Measurements from ENCODE around the gene PHACTR2. TPM values are rescaled to one million over a fixed set of nuclear protein-coding genes. Genes with fewer than 3 reads are reported as not detected.
A peak's percentile ranks its signal among the peaks of the same experiment; 100 is the strongest.
"Not testable (repeated sequence)": the region's sequence is repeated elsewhere in the genome, so short reads cannot be mapped to it uniquely, and the experiment has no call there.

PHACTR2 gene
- 10 to 100 TPM; 53.8 to 72.6 TPM for total RNA-seq
- long read RNA-seq, donor 1, full-length matches to known transcripts = 5 of 19 reads
- long read RNA-seq, donor 1, partial matches to known transcripts = 10 of 19 reads
- long read RNA-seq, donor 1, other reads (novel, unspliced or antisense) = 4 of 19 reads
- long read RNA-seq, donor 2, full-length matches to known transcripts = 43 of 141 reads
- long read RNA-seq, donor 2, partial matches to known transcripts = 86 of 141 reads
- long read RNA-seq, donor 2, other reads (novel, unspliced or antisense) = 12 of 141 reads

GRCh38 chr6:143677891-143678791 lies at the start of gene PHACTR2:
TSS of gene PHACTR2 (plus strand) at chr6:143677965. CDS start at chr6:143678164, 199 bp downstream.
- intact Hi-C loops (cut with DNase I) = loop anchor here in 1 of 2 donors (10.0 kb wide), 1 partner anchor 93 kb away; no protein-coding TSS in a partner anchor
- peak; percentile 91 for DNase-seq (ENCODE audit: low spot score)

GRCh38 chr6:143629104-143630080 lies 48.4 kb upstream of the PHACTR2 start:
- intact Hi-C loops (cut with DNase I) = no loop called here

GRCh38 chr6:143631196-143631595 lies 46.6 kb upstream of the PHACTR2 start:
- DNase-seq (ENCODE audit: low spot score); intact Hi-C loops (cut with DNase I): not testable (repeated sequence)

More at GRCh38 chr6:143629104-143630080, 48.4 kb upstream of the PHACTR2 start:
- no peak for DNase-seq (ENCODE audit: low spot score)

- DNase-seq (ENCODE audit: low spot score) = no peak
- intact Hi-C loops (cut with DNase I) = no loop called here
Observed at GRCh38 chr6:143632894-143633293, 44.9 kb upstream of the PHACTR2 start.

- intact Hi-C loops (cut with DNase I) = no loop called here
- no peak for DNase-seq (ENCODE audit: low spot score)
Observed at GRCh38 chr6:143634486-143634885, 43.3 kb upstream of the PHACTR2 start.

- intact Hi-C loops (cut with DNase I) = no loop called here
Observed at GRCh38 chr6:143637691-143638090, 40.1 kb upstream of the PHACTR2 start.

GRCh38 chr6:143642403-143642802 lies 35.4 kb upstream of the PHACTR2 start:
- no peak for DNase-seq (ENCODE audit: low spot score)
- intact Hi-C loops (cut with DNase I) = no loop called here

More at GRCh38 chr6:143637691-143638090, 40.1 kb upstream of the PHACTR2 start:
- no peak for DNase-seq (ENCODE audit: low spot score)

- no peak for DNase-seq (ENCODE audit: low spot score)
- intact Hi-C loops (cut with DNase I) = no loop called here
Observed at GRCh38 chr6:143647191-143647590, 30.6 kb upstream of the PHACTR2 start.

- intact Hi-C loops (cut with DNase I) = no loop called here
- DNase-seq (ENCODE audit: low spot score) = no peak
Observed at GRCh38 chr6:143647732-143648131, 30.0 kb upstream of the PHACTR2 start.

GRCh38 chr6:143649319-143649718 lies 28.4 kb upstream of the PHACTR2 start:
- DNase-seq (ENCODE audit: low spot score); intact Hi-C loops (cut with DNase I): not testable (repeated sequence)

- intact Hi-C loops (cut with DNase I); DNase-seq (ENCODE audit: low spot score): not testable (repeated sequence)
Observed at GRCh38 chr6:143651328-143651727, 26.4 kb upstream of the PHACTR2 start.

- DNase-seq (ENCODE audit: low spot score) = no peak
- intact Hi-C loops (cut with DNase I) = no loop called here
Observed at GRCh38 chr6:143652841-143653331, 24.9 kb upstream of the PHACTR2 start.

- intact Hi-C loops (cut with DNase I) = no loop called here
- DNase-seq (ENCODE audit: low spot score) = no peak
Observed at GRCh38 chr6:143655541-143655940, 22.2 kb upstream of the PHACTR2 start.

- intact Hi-C loops (cut with DNase I) = no loop called here
- no peak for DNase-seq (ENCODE audit: low spot score)
Observed at GRCh38 chr6:143656026-143656425, 21.7 kb upstream of the PHACTR2 start.

GRCh38 chr6:143657809-143658208 lies 20.0 kb upstream of the PHACTR2 start:
- DNase-seq (ENCODE audit: low spot score) = no peak
- intact Hi-C loops (cut with DNase I) = no loop called here

GRCh38 chr6:143660170-143660569 lies 17.6 kb upstream of the PHACTR2 start:
- DNase-seq (ENCODE audit: low spot score); intact Hi-C loops (cut with DNase I): not testable (repeated sequence)

GRCh38 chr6:143664171-143664570 lies 13.6 kb upstream of the PHACTR2 start:
- DNase-seq (ENCODE audit: low spot score) = no peak
- intact Hi-C loops (cut with DNase I) = no loop called here

- intact Hi-C loops (cut with DNase I); DNase-seq (ENCODE audit: low spot score): not testable (repeated sequence)
Observed at GRCh38 chr6:143666007-143666406, 11.8 kb upstream of the PHACTR2 start.

GRCh38 chr6:143669483-143669882 lies 8.3 kb upstream of the PHACTR2 start:
- intact Hi-C loops (cut with DNase I); DNase-seq (ENCODE audit: low spot score): not testable (repeated sequence)

Measured in posterior vena cava (tissue), 2 donors.